SK-N-SH treated with all-trans-retinoic acid at 6 μM for 48 hours (cell line): Measurements from ENCODE around the gene PDE9A.

Experiments used
- ESRRG ChIP-seq: fragments of 250-450 bp; sonication (Bioruptor Pico); IDR thresholded peaks from 2 replicates; pipeline ENCODE4 v1.6.1; 2021; ENCODE audit warnings: mild to moderate bottlenecking
- PATZ1 ChIP-seq: fragments of 250-450 bp; sonication (Bioruptor Pico); IDR thresholded peaks from 2 replicates; pipeline ENCODE4 v1.8.0; 2020; ENCODE audit warnings: mild to moderate bottlenecking, moderate library complexity, borderline replicate concordance
- ZFP30 ChIP-seq: fragments of 450-650 bp; formaldehyde crosslinking; IDR thresholded peaks from 2 replicates; pipeline ENCODE4 v1.5.0; 2022; ENCODE audit warnings: mild to moderate bottlenecking, moderate library complexity

- TF ChIP-seq PATZ1 (CRISPR knock-in tag) = no peak
- TF ChIP-seq ESRRG (CRISPR knock-in tag) = no peak
- TF ChIP-seq ZFP30 = no peak
Measured at GRCh38 chr21:42646076-42646825, 7.2 kb upstream of the PDE9A start.
